WTC11 (cell line): ENCODE results near the gene ADAMTS8. TPM values are rescaled to one million over a fixed set of nuclear protein-coding genes. Genes with fewer than 3 reads are reported as not detected.

ENCODE experiments used
- ATAC-seq: fragments of 200-7000 bp; cut with Tn5 transposase; 2 replicates; pipeline ENCODE4 v1.10.0; 2021; ENCODE audit warnings: mild to moderate bottlenecking, moderate library complexity
- CTCF ChIA-PET: fragments of 300-600 bp; sonication (Branson Sonifier 250); formaldehyde crosslinking; loops from one replicate; lab custom pipeline; 2021; ENCODE audit warnings: antibody characterized with exemption; lab: Charles Lee
- POLR2A ChIA-PET: fragments of 350-600 bp; sonication (Branson Sonifier 250); formaldehyde crosslinking; loops from one replicate; lab custom pipeline; 2021; ENCODE audit warnings: antibody characterized with exemption; lab: Charles Lee
- DNase-seq: peaks from one replicate; pipeline ENCODE4 v3.0.0; 2021; ENCODE audit warnings: low spot score
- H3K27ac Mint-ChIP-seq: 2 replicates; pipeline ENCODE4 v1.8.0; 2021; ENCODE audit warnings: mixed read lengths
- H3K27me3 Mint-ChIP-seq: 2 replicates; pipeline ENCODE4 v1.8.0; 2021; ENCODE audit warnings: low read depth, mild to moderate bottlenecking, moderate library complexity, mixed read lengths
- H3K36me3 Mint-ChIP-seq: 2 replicates; pipeline ENCODE4 v1.8.0; 2021; ENCODE audit warnings: mixed read lengths
- H3K4me1 Mint-ChIP-seq: 2 replicates; pipeline ENCODE4 v1.8.0; 2022; ENCODE audit warnings: mixed read lengths
- H3K4me3 Mint-ChIP-seq: 2 replicates; pipeline ENCODE4 v1.8.0; 2021; ENCODE audit warnings: mild to moderate bottlenecking, moderate library complexity, mixed read lengths
- H3K9me3 Mint-ChIP-seq: 2 replicates; pipeline ENCODE4 v1.8.0; 2021; ENCODE audit warnings: mixed read lengths
- CBFB ChIP-seq: sonication (generic); formaldehyde crosslinking; IDR thresholded peaks from 2 replicates; pipeline ENCODE4 v1.8.1; 2022; ENCODE audit warnings: mild to moderate bottlenecking, low read depth, missing genetic modification reagents
- ELF4 ChIP-seq: sonication (generic); formaldehyde crosslinking; IDR thresholded peaks from 2 replicates; pipeline ENCODE4 v1.8.1; 2022; ENCODE audit warnings: low read depth, mild to moderate bottlenecking, moderate library complexity, missing genetic modification reagents
- ESRRA ChIP-seq: sonication (generic); formaldehyde crosslinking; IDR thresholded peaks from 2 replicates; pipeline ENCODE4 v1.8.1; 2022; ENCODE audit warnings: mild to moderate bottlenecking, missing genetic modification reagents, borderline replicate concordance
- GABPB1 ChIP-seq: sonication (generic); formaldehyde crosslinking; IDR thresholded peaks from 2 replicates; pipeline ENCODE4 v1.8.1; 2023; ENCODE audit warnings: mild to moderate bottlenecking, missing genetic modification reagents
- HMGA2 ChIP-seq: fragments of 250-450 bp; sonication (Bioruptor Pico); IDR thresholded peaks from 2 replicates; pipeline ENCODE4 v1.4.0; 2021; ENCODE audit warnings: mild to moderate bottlenecking, moderate library complexity
- NFATC4 ChIP-seq: fragments of 250-450 bp; sonication (Bioruptor Pico); IDR thresholded peaks from 2 replicates; pipeline ENCODE4 v1.9.0; 2021; ENCODE audit warnings: mild to moderate bottlenecking
- RELA ChIP-seq: sonication (generic); formaldehyde crosslinking; IDR thresholded peaks from 2 replicates; pipeline ENCODE4 v1.8.1; 2022; ENCODE audit warnings: missing genetic modification reagents, mild to moderate bottlenecking, borderline replicate concordance
- SP1 ChIP-seq: sonication (generic); formaldehyde crosslinking; conservative IDR thresholded peaks from 2 replicates; pipeline ENCODE4 v1.8.1; 2022; ENCODE audit warnings: missing genetic modification reagents
- TEAD4 ChIP-seq: sonication (generic); formaldehyde crosslinking; IDR thresholded peaks from 2 replicates; pipeline ENCODE4 v1.8.0; 2022; ENCODE audit warnings: mild to moderate bottlenecking, missing genetic modification reagents
- ZNF121 ChIP-seq: sonication (generic); formaldehyde crosslinking; IDR thresholded peaks from 2 replicates; pipeline ENCODE4 v1.8.0; 2023; ENCODE audit warnings: missing genetic modification reagents
- ZNF219 ChIP-seq: sonication (generic); formaldehyde crosslinking; IDR thresholded peaks from 2 replicates; pipeline ENCODE4 v1.8.0; 2023; ENCODE audit warnings: missing genetic modification reagents, mild to moderate bottlenecking, borderline replicate concordance
- ZNF416 ChIP-seq: fragments of 250-450 bp; sonication (Bioruptor Pico); IDR thresholded peaks from 2 replicates; pipeline ENCODE4 v1.9.0; 2021; ENCODE audit warnings: mild to moderate bottlenecking, inconsistent platforms
- total RNA-seq: library from RNA; stranded (reverse); gene quantifications from 3 replicates; pipeline ENCODE4 v1.2.3, GENCODE V29; 2021
- TF ChIP-seq, protein P1 (sequence below): fragments of 200-600 bp; IDR thresholded peaks from 2 replicates; pipeline ENCODE4 v1.8.0; 2022; ENCODE audit warnings: antibody characterized with exemption
- TF ChIP-seq, protein P2 (sequence below): sonication (generic); formaldehyde crosslinking; IDR thresholded peaks from 2 replicates; pipeline ENCODE4 v1.8.1; 2023; ENCODE audit warnings: mild to moderate bottlenecking, missing genetic modification reagents
- TF ChIP-seq, protein P3 (sequence below): sonication (generic); formaldehyde crosslinking; IDR thresholded peaks from 2 replicates; pipeline ENCODE4 v1.8.0; 2022; ENCODE audit warnings: mild to moderate bottlenecking, missing genetic modification reagents
- TF ChIP-seq, protein P4 (sequence below): fragments of 250-450 bp; sonication (Bioruptor Pico); IDR thresholded peaks from 2 replicates; pipeline ENCODE4 v1.9.0; 2021; ENCODE audit warnings: mild to moderate bottlenecking
- TF ChIP-seq, protein P5 (sequence below): fragments of 250-450 bp; sonication (Bioruptor Pico); IDR thresholded peaks from 2 replicates; pipeline ENCODE4 v1.9.0; 2021; ENCODE audit warnings: mild to moderate bottlenecking
- TF ChIP-seq, protein P6 (sequence below): fragments of 250-450 bp; sonication (Bioruptor Pico); IDR thresholded peaks from 2 replicates; pipeline ENCODE4 v2.1.2; 2022; ENCODE audit warnings: mild to moderate bottlenecking, moderate library complexity

The ADAMTS8 gene
- total RNA-seq, 1 experiment from 2014 or later, result 9.9 TPM

DNA sequence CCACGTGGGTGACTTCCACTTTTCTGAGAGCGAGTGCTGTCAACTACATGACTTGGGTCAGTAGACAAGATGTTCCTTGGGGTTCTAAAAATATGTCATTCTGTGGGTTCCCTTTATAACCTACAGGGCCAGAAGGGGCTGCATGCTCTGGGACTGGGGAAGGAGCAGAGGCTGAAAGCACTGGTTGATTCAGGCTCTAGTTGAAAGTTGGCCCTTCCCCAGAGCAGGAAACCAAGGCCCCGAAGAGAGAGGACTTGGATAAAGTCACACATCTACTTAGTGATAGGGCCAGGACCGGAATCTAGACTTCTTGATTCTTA lies 30.0 kb upstream of the ADAMTS8 start:
- H3K4me1 Mint-ChIP-seq, result no peaks in the 10 kb centered on the region
- POLR2A ChIA-PET, result no interaction called here
- H3K9me3 Mint-ChIP-seq, result no peaks in the 10 kb centered on the region
- no peak for ATAC-seq
- DNase-seq, result no peak
- H3K4me3 Mint-ChIP-seq, result no peak overlapping the region
- TF ChIP-seq, protein P1, sequence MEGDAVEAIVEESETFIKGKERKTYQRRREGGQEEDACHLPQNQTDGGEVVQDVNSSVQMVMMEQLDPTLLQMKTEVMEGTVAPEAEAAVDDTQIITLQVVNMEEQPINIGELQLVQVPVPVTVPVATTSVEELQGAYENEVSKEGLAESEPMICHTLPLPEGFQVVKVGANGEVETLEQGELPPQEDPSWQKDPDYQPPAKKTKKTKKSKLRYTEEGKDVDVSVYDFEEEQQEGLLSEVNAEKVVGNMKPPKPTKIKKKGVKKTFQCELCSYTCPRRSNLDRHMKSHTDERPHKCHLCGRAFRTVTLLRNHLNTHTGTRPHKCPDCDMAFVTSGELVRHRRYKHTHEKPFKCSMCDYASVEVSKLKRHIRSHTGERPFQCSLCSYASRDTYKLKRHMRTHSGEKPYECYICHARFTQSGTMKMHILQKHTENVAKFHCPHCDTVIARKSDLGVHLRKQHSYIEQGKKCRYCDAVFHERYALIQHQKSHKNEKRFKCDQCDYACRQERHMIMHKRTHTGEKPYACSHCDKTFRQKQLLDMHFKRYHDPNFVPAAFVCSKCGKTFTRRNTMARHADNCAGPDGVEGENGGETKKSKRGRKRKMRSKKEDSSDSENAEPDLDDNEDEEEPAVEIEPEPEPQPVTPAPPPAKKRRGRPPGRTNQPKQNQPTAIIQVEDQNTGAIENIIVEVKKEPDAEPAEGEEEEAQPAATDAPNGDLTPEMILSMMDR, result no peak
- no peak for TF ChIP-seq HMGA2 (CRISPR knock-in tag)
- TF ChIP-seq, protein P2, sequence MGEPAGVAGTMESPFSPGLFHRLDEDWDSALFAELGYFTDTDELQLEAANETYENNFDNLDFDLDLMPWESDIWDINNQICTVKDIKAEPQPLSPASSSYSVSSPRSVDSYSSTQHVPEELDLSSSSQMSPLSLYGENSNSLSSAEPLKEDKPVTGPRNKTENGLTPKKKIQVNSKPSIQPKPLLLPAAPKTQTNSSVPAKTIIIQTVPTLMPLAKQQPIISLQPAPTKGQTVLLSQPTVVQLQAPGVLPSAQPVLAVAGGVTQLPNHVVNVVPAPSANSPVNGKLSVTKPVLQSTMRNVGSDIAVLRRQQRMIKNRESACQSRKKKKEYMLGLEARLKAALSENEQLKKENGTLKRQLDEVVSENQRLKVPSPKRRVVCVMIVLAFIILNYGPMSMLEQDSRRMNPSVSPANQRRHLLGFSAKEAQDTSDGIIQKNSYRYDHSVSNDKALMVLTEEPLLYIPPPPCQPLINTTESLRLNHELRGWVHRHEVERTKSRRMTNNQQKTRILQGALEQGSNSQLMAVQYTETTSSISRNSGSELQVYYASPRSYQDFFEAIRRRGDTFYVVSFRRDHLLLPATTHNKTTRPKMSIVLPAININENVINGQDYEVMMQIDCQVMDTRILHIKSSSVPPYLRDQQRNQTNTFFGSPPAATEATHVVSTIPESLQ (CRISPR knock-in tag), result no peak
- TF ChIP-seq ZNF416 (CRISPR knock-in tag), result no peak
- TF ChIP-seq, protein P3, sequence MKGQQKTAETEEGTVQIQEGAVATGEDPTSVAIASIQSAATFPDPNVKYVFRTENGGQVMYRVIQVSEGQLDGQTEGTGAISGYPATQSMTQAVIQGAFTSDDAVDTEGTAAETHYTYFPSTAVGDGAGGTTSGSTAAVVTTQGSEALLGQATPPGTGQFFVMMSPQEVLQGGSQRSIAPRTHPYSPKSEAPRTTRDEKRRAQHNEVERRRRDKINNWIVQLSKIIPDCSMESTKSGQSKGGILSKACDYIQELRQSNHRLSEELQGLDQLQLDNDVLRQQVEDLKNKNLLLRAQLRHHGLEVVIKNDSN (CRISPR knock-in tag), result no peak
- TF ChIP-seq, all 79 proteins: peak for 0
- no peaks in the 10 kb centered on the region for H3K36me3 Mint-ChIP-seq
- CTCF ChIA-PET, result no interaction called here
- no peak overlapping the region for H3K27ac Mint-ChIP-seq
- H3K27me3 Mint-ChIP-seq, result peaks cover 29% of the 10 kb centered on the region

DNA sequence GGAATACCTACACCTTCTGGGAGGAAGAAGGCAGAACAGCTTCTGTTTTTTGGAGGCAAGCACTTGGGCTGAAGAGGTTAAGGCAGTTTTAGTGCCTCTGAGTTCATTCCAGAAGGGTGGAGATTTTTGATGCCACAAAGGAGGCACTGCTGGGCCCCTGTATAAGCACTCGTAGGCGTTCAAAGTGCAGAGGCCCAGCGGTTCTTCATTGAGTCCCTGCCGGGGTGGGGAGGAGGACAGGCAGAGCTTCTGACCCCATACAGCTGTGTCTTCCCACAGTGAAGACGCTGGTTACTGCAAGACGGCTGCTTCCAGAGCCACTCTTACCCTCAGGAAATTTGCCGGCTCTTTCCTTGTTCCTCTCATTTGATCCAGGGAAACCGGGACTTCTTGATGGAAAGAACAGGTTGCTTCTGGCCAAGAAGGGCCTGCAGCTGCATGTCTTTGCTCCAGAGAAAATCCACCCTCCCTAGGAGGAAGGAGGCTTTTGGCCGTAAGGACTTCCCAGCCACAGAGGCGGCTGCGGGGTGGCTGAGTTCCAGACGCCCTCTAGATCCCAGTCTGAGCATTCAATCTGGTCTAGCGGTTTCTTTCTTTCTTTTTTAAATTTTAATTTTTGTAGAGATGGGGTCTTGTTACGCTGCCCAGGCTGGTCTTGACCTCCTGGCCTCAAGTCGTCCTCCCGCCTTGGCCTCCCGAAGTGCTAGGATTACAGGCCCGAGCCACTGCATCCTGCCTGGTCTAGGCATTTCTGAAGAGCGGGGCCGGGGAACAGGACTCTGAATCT lies 29.4 kb upstream of the ADAMTS8 start:
- Mint-ChIP-seq H3K4me1 (no peaks in the 10 kb centered on the region; the same call in 1 of the 2 replicates), H3K9me3 (no peaks in the 10 kb centered on the region), H3K27me3 (peaks cover 35% of the 10 kb centered on the region), H3K4me3 (no peak overlapping the region), H3K27ac (no peak overlapping the region), H3K36me3 (no peaks in the 10 kb centered on the region)
- no peak for DNase-seq
- TF ChIP-seq ZNF121, result peak; percentile 82; the same call in 1 of the 2 replicates
- TF ChIP-seq ESRRA, result no peak
- CTCF ChIA-PET, result interaction anchor here (1.3 kb wide), 1 partner anchor 404 kb away, joined by 4 read pairs; no protein-coding TSS in a partner anchor
- POLR2A ChIA-PET, result no interaction called here
- ATAC-seq, result no peak; the same call in 1 of the 2 replicates

DNA sequence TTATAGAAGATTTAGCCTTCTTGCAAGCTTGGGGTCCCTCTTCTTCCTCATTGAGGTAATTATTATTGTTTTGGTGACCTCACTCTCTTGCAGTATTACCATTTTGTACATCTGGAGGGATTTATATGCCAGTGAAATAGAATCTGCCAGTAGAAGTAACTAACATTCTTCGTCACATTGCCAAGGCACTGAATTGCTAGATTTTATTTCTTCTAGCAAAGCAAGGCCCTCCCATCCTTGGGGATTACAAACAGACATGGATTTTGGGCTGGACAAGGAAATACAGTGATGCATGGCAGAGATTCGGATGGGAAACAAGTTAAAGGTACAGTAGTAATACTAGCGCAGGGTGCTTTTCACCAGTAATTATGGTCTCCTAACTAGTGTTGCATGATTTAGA lies 27.9 kb upstream of the ADAMTS8 start:
- DNase-seq (no peak), ATAC-seq (no peak)
- Mint-ChIP-seq H3K27ac (no peak overlapping the region), H3K27me3 (peaks cover 50% of the 10 kb centered on the region), H3K9me3 (no peaks in the 10 kb centered on the region), H3K36me3 (no peaks in the 10 kb centered on the region), H3K4me3 (no peak overlapping the region), H3K4me1 (no peaks in the 10 kb centered on the region; the same call in 1 of the 2 replicates)
- CTCF ChIA-PET, result interaction anchor here (1.0 to 1.3 kb wide), 2 partner anchors 25 to 406 kb away, joined by 3 to 9 read pairs; no protein-coding TSS in a partner anchor
- TF ChIP-seq ELF4 (CRISPR knock-in tag) (no peak), NFATC4 (CRISPR knock-in tag) (no peak), CBFB (CRISPR knock-in tag) (no peak), TEAD4 (CRISPR knock-in tag) (no peak), RELA (CRISPR knock-in tag) (no peak), ZNF219 (CRISPR knock-in tag) (no peak), GABPB1 (CRISPR knock-in tag) (no peak)
- POLR2A ChIA-PET, result no interaction called here

DNA sequence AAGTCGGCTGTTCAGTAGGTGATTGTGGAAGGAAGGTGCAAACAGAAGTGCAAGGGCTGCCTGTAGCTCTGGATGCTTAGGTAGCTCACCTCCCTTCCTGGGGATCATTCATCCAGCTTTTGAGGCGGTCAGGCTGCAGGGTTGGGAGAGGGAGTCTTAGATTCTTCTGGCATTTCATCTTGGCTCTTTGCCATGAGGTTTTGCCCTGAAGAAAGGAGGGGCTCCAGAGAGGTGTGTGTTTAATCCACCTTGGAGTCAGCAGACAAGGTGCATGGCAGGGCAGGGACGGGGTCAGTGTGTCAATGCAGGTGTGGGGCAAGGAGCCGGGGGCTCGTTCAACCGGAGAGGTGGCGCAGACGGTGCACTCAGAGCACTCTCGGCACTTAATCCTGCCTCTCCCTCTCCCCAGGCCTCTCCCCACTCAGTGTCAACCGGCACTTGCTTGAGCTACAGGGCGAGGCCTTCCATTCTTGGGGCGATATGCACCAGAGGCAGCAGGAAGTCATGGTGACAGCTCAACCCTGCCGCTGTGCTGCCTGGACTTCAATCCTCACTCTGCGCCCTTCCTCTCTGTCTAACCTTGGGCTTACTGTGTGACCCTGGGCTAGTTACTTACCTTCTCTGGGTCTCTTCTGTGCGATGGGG lies 27.2 kb upstream of the ADAMTS8 start:
- ChIA-PET POLR2A (no interaction called here), CTCF (interaction anchor here (0.8 to 1.3 kb wide), 2 partner anchors 20 to 407 kb away, joined by 3 to 9 read pairs; no protein-coding TSS in a partner anchor)
- H3K27me3 Mint-ChIP-seq, result peaks cover 57% of the 10 kb centered on the region
- peak; percentile 17; the same call in 1 of the 2 replicates for ATAC-seq
- no peak for DNase-seq
- no peak overlapping the region for H3K27ac Mint-ChIP-seq
- H3K4me1 Mint-ChIP-seq, result no peaks in the 10 kb centered on the region; the same call in 1 of the 2 replicates
- H3K4me3 Mint-ChIP-seq, result no peak overlapping the region
- H3K9me3 Mint-ChIP-seq, result no peaks in the 10 kb centered on the region
- no peaks in the 10 kb centered on the region for H3K36me3 Mint-ChIP-seq
- TF ChIP-seq SP1 (CRISPR knock-in tag) (no peak), ELF4 (CRISPR knock-in tag) (no peak), GABPB1 (CRISPR knock-in tag) (no peak), ZNF219 (CRISPR knock-in tag) (no peak)
- TF ChIP-seq, protein P4, sequence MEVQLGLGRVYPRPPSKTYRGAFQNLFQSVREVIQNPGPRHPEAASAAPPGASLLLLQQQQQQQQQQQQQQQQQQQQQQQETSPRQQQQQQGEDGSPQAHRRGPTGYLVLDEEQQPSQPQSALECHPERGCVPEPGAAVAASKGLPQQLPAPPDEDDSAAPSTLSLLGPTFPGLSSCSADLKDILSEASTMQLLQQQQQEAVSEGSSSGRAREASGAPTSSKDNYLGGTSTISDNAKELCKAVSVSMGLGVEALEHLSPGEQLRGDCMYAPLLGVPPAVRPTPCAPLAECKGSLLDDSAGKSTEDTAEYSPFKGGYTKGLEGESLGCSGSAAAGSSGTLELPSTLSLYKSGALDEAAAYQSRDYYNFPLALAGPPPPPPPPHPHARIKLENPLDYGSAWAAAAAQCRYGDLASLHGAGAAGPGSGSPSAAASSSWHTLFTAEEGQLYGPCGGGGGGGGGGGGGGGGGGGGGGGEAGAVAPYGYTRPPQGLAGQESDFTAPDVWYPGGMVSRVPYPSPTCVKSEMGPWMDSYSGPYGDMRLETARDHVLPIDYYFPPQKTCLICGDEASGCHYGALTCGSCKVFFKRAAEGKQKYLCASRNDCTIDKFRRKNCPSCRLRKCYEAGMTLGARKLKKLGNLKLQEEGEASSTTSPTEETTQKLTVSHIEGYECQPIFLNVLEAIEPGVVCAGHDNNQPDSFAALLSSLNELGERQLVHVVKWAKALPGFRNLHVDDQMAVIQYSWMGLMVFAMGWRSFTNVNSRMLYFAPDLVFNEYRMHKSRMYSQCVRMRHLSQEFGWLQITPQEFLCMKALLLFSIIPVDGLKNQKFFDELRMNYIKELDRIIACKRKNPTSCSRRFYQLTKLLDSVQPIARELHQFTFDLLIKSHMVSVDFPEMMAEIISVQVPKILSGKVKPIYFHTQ (CRISPR knock-in tag), result no peak
- TF ChIP-seq, protein P5, sequence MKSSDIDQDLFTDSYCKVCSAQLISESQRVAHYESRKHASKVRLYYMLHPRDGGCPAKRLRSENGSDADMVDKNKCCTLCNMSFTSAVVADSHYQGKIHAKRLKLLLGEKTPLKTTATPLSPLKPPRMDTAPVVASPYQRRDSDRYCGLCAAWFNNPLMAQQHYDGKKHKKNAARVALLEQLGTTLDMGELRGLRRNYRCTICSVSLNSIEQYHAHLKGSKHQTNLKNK (CRISPR knock-in tag), result no peak
- TF ChIP-seq, protein P6, sequence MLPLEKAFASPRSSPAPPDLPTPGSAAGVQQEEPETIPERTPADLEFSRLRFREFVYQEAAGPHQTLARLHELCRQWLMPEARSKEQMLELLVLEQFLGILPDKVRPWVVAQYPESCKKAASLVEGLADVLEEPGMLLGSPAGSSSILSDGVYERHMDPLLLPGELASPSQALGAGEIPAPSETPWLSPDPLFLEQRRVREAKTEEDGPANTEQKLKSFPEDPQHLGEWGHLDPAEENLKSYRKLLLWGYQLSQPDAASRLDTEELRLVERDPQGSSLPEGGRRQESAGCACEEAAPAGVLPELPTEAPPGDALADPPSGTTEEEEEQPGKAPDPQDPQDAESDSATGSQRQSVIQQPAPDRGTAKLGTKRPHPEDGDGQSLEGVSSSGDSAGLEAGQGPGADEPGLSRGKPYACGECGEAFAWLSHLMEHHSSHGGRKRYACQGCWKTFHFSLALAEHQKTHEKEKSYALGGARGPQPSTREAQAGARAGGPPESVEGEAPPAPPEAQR (CRISPR knock-in tag), result no peak
